Stimulated activated CD4-positive, alpha-beta T cell treated with anti-CD3 and anti-CD28 coated beads, Interleukin-15, amount 100 ng/mL, for 48 hours (primary cell): ENCODE data around the gene CCDC177.
"Not testable (repeated sequence)": the region's sequence is repeated elsewhere in the genome, so short reads cannot be mapped to it uniquely, and the experiment has no call there.

ENCODE experiments used
- DNase-seq, 2 donors: peaks; one replicate each; pipeline ENCODE4 v3.0.0-alpha.2; 2020; ENCODE audit warnings: low read depth in 2 of 2

The CCDC177 gene

DNA sequence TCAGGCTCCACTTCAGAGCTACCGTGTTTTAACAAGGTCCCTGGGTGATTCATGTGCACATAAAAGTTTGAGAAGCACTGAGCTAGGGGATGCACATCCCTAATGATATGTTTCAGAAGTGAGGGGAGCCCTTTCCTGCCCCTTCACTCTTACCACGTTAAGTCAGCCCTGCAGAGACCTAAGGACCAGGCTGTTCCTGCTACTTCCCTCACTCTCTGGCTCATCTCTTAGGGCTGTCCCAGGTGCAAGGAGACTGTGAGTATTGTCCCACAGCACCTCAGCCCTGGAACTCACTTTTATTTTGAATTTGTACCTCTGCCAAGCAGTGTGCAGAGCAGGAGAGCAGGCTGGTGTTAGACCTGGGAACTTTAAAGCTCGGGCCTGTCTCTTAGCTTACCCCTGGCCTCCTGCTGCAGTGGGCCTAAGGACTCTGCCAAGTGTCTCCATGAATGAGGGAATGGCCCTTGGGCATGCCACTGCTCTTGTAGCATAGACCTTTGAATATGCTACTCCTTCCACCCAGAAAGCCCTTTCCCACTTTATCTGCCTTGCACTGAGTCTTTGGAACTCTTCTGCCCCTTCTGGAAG is 25.7 kb upstream of the CCDC177 start:
- DNase-seq = no peak

DNA sequence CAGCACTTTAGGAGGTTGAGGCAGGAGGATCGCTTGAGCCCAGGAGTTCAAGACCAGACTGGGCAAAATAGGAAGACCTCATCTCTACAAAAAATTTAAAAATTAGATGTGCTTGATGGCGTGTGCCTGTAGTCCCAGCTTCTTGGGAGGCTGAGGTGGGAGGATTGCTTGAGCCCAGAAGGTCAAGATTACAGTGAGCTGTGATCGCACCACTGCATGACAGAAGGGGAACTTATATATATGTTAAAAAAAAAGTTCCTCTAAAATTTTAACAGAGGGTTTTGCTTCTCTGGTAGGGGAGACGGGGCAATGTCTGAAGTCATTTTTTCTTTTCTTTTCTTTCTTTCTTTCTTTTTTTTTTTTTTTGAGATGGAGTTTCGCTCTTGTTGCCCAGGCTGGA is 24.8 kb upstream of the CCDC177 start:
- DNase-seq = not testable (repeated sequence)

GRCh38 chr14:69595336-69595735 is 20.7 kb upstream of the CCDC177 start:
- no peak for DNase-seq

- DNase-seq = no peak
Measured at GRCh38 chr14:69594846-69595245, 20.2 kb upstream of the CCDC177 start.

DNA sequence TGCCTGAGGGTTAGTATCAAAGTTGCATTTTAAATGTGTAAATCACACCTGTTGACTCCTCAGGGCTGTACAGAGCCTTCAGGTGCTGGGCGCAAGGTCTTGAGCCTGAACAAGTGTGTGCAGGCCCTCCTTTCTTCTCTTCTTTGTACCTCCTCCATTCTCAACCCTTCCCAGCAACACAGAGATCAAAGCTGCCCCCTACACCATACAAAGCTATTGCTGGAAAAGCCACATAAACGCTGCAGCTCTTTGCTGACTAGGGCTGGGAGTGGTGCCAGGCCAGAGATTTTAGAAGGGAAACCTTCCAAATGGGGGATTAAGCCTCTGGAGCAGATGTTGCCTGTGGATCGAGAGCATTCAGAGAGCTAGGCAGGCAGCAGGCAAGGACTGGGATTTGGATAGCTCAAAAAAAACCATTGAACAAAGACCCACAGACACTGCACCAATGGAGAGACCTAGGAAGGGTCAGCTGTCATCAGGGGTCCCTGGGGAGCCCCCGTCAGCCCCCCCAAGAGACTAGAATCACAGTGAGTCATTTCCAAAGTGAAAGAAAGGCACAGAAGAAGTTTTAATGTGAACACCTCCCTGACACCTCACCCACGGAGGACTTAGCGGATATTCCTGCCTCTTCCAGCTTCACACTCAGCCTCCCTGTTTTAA is 18.5 kb upstream of the CCDC177 start:
- DNase-seq = no peak

DNA sequence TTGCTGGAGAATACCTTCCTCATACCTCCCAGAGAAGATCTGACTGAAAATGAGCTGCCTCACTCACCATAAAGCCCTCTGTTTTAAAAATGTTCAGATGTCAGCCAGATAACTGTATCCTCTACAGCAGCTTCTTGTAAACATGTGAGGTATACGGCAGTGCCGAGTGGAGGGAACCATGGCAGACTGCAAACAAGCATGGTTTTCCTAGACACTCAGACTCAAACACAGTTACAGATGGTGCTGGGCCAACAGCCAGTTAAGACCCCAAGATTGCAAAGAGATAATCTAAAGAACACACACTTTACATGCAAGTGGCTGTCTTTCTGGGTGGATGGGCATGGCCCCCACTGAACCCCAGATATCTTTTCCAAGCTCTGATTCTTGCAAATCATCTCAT is 16.6 kb upstream of the CCDC177 start:
- no peak for DNase-seq

GRCh38 chr14:69587389-69587788 is 12.7 kb upstream of the CCDC177 start:
- no peak for DNase-seq

GRCh38 chr14:69586404-69586803 is 11.7 kb upstream of the CCDC177 start:
- no peak for DNase-seq

DNA sequence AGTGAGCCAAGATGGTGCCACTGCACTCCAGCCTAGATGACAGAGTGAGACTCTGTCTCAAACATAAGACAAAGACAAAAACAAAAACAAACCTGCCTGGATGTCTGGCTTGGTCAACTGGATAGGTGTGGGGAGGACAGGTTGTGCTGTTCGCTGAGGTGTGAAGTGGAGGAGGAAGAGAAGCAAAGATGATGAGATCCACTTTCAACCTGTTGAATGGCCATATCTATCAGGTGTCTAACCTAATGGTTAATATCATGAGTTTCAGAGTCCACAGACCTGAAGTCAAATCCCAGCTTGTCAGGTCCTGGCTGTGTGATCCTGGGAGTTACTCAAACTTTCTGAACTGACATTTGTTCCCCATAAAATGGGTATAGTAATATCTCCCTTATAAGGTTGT is 9.7 kb upstream of the CCDC177 start:
- no peak for DNase-seq

DNA sequence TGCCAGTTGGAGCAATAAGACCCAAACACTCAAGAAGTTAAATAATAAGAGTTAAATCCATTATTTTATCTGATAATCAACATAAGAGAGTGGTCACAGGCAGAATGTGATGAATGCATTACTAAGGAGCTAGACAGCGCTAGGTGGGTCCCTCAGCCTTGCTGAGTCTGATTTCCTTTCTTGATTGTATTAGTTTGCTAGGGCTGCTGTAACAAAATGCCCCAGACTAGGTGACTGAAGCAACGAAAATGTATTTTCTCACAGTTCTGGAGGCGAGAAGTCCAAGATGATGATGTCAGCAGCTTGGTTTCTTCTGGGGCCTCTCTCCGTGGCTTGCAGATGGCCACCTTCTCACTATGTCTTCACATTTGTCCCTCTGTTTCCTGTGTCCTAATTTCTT is 8.2 kb upstream of the CCDC177 start:
- DNase-seq = no peak

DNA sequence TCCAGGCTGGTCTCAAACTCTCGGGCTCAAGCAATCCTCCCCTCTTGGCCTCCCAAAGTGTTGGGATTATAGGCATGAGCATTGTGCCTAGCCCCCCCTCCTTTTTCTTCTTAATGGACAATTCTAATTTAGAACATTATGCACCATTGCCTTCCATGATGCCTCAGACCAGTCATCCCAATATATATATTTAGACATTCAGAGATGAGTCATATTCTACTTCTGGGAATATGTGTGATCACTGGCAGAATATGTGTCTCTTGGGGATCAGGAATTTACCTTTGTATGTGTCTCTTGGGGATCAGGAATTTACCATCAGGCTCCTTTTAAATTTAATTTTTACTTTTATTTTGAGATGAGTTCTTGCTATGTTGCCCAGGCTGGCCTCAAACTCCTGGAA is 7.5 kb upstream of the CCDC177 start:
- DNase-seq = no peak

DNA sequence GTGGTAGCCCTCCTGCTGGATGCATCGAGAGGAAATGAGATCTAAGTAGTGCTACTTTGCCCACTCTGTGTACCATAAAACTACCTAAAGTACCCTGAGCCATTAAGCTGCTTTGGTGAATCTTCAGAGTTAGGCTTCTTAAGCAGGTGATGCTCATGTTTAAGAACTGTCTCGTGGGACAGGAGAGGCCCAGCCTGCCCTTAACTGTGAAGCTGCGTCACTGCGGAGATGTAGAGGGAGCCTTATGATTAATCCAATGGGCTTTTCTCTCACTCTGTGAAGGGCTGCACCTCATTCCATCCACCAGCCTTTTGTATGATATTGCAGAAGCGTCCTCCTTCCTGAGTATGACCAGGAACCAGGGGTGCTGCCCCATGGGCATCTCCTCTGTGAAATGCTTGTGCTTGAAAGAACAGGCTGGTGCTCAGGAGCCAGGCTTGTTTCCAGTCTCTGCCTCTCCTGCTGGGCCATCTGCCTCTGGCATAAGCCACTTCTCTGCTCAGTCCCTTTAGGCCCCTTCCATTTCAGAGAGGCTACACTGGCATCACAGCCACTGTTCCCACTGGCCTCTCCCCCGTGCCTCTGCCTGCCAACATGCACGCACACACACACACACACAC is 6.8 kb upstream of the CCDC177 start:
- no peak for DNase-seq

GRCh38 chr14:69580009-69580577 is 5.4 kb upstream of the CCDC177 start:
- no peak for DNase-seq

DNA sequence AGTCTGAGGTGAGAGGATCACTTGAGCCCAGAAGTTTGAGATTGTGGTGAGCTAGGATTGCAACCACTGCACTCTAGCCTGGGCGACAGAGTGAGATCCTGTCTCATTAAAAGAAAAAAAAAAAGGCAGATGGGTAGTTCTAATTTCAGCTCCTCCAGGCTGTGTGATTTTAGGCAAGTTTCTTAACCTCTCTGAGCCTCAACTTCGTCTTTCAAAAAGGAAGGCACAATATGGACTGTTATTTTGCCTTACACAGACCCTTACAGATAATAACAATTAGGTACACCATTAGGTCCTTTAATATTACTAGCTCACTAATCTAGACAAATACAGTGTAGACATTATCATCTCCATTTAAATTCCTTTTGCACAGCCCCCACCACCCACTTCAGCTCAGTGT is 4.8 kb upstream of the CCDC177 start:
- no peak for DNase-seq

GRCh38 chr14:69574954-69575295 is 254 bp upstream of the CCDC177 start:
- no peak for DNase-seq

- no peak for DNase-seq
Measured at GRCh38 chr14:69573831-69574262, 824 bp downstream of the CCDC177 start.

DNA sequence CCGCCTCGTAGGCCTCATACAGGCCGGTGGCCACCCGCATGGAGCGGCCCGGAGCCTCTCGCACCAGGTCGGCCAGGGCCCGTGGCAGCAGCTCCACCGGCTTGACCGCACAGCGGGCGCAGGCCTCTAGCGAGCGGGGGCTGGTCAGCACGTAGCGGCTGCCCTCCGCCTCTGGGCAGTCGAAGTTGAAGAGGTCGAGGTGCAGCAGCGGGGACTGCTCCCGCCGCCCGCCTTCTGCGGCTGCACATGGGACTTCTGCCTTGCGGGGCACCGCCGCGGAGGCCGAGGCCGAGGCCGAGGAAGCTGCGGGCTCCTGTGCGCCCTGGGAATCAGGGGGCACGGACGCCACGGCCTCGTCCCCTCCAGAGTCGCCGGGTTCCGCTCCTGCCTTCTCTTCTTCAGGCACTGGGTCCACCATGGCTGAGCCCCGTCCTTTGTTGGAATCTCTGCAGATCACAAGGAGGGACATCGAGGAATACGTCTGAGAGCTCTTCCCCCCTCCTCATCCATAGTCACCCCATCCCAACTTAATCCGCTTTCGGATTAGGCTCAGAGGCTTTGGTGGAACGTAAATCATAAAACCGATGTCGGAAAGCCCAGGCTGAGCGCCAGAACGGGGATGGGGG is 1.4 kb downstream of the CCDC177 start:
- no peak for DNase-seq

- no peak for DNase-seq
Measured at GRCh38 chr14:69572841-69573135, 1.9 kb downstream of the CCDC177 start.

- peak in 1 of 2 donors; percentile 6 for DNase-seq
Measured at GRCh38 chr14:69572030-69572840, 2.4 kb downstream of the CCDC177 start.

DNA sequence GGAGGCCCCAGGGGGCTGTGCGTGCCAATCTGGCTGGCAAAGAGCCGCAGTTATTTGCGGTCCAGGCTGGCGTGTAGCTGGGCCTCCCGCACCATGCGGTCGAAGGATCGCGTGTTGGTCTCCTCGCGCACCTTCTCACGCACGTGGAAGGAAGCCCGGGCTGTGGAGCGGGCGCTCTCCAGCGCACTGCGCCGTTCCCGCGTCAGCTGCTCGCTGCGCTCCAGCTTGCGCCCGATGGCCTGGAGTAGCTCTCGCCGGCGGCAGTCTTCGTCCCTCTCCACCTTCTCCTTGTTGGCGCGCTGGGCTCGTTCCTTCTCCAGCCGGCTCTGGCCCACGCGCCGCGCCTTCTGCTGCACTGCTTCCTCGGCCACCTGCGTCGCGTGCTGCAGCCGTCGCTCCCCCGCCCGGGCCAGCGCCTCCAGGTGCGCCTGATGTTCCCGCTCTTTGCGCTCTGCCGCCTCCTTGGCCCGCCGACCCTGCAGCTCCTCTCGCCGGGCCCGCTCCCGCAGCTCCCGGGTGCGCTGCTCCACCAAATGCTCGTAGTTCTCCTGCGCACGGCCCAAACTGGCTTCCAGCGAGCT is 3.1 kb downstream of the CCDC177 start:
- DNase-seq = no peak

- no peak for DNase-seq
Measured at GRCh38 chr14:69570836-69571330, 3.8 kb downstream of the CCDC177 start.

- DNase-seq = no peak
Measured at GRCh38 chr14:69569859-69570258, 4.8 kb downstream of the CCDC177 start.
